Measurements from ENCODE around the gene WDR83. TPM values are rescaled to one million over a fixed set of nuclear protein-coding genes. Genes with fewer than 3 reads are reported as not detected.
A peak's percentile ranks its signal among the peaks of the same experiment; 100 is the strongest.

WDR83 gene
- total and polyA plus RNA-seq, 10 of the 15 experiments (the other 5 are each of a cell fraction or from before 2014, with no cell fraction given), result 0.58 to 17.7 (median 10.8) TPM

DNA sequence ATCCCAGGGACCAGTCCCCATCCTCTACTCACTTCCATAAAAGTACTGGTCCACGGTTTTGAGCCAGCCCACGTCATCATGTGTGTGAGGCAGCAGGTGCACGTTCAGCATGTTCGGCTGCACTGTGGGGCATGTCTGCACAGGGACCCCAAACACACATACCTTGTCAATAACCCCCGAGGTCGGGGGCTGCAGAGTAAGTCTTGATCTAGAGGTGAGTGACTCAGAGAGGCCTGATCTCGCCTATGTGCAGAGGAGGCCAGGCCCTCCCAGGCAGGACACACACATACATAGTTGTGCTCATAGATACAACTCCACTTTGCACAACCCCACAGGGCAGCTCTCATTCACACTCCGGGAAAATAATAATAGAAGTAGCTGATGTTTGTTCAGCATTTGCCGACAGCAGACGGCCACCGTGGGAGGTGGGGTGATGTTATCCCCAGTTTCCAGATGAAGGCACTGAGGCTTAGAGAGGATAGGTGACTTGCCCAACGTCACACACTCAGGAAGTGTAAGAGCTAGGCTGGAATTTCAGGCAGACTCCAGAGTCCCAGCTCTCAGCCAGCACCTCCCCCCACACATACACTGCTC is 839 bp upstream of the WDR83 start:
- Histone ChIP-seq H3K79me2 (ENCODE audit: control insufficient read depth, insufficient read depth, low read length) (peaks cover 51% of the 10 kb centered on the region), H3K4me2 (ENCODE audit: control insufficient read depth, insufficient read depth) (peak overlapping the region; percentile 99), H3K27me3 (replicated peaks in 1 of 2; ENCODE audit: control insufficient read depth in 2 of 2, insufficient read depth in 2 of 2, low read length in 1 of 2) (no peaks in the 10 kb centered on the region), H3K27ac (ENCODE audit: control insufficient read depth, insufficient read depth) (peak overlapping the region; percentile 92), H3K9me3 (replicated peaks; ENCODE audit: control insufficient read depth, insufficient read depth, low read length) (no peaks in the 10 kb centered on the region), H3K4me3 (peak overlapping the region; percentile 91), H4K20me1 (ENCODE audit: control insufficient read depth, insufficient read depth) (no peaks in the 10 kb centered on the region), H3K4me1 (ENCODE audit: control insufficient read depth, insufficient read depth, low read length) (peaks cover 29% of the 10 kb centered on the region), H3K9ac (ENCODE audit: control insufficient read depth, insufficient read depth, low read length) (peak overlapping the region; percentile 81), H2AFZ (ENCODE audit: control insufficient read depth, low read depth, low read length) (peak overlapping the region; percentile 56), H3K36me3 (ENCODE audit: control insufficient read depth in 2 of 2, insufficient read depth in 2 of 2, low read length in 1 of 2) (peaks cover 18 to 23% of the 10 kb centered on the region in 2 experiments)
- ChIA-PET SMC1A (ENCODE audit: uncharacterized antibody, unreplicated experiment) (interaction anchor here (1.1 to 2.4 kb wide), 4 partner anchors 11 to 102 kb away, joined by 3 to 10 read pairs (median 7); partner anchors contain the start of genes ZNF490 and ZNF791), CTCF (interaction anchor here (0.6 to 1.9 kb wide), 8 partner anchors 12 to 1007 kb away, joined by 3 to 13 read pairs (median 4); no protein-coding TSS in a partner anchor), POLR2A (interaction anchor here (0.5 to 2.3 kb wide), 10 partner anchors 9 to 134 kb away, joined by 3 to 15 read pairs (median 4); partner anchors contain the start of genes DHPS, TNPO2, ZNF490 and ZNF791), RAD21 (ENCODE audit: unreplicated experiment) (interaction anchor here (0.8 to 1.8 kb wide), 7 partner anchors 52 to 742 kb away, joined by 3 to 9 read pairs (median 4); partner anchors contain the start of genes GET3, ZNF490 and ZNF791)
- 1% methylated on average over 12 of the region's 12 CpGs for WGBS (ENCODE audit: insufficient coverage, insufficient replicate concordance, low lambda C conversion rate, missing lambda C conversion rate)
- intact Hi-C loops (cut with micrococcal nuclease; ENCODE audit: unreplicated experiment) (loop anchor here (2.0 kb wide), 1 partner anchor 53 kb away; no protein-coding TSS in a partner anchor), in situ Hi-C loops (cut with MboI) (no loop called here)
- TF ChIP-seq SMC3 (IDR thresholded peaks at IDR 0.05; ENCODE audit: borderline replicate concordance, low read length), result no peak
- TF ChIP-seq BHLHE40 (IDR thresholded peaks at IDR 0.05; ENCODE audit: borderline replicate concordance in 1 of 2, low read depth in 2 of 2, low read length in 1 of 2), result peak in 1 of 2 experiments; percentile 3; a peak in 1 of 4 replicates
- no peak for TF ChIP-seq PAX8 (IDR thresholded peaks at IDR 0.05)
- no peak for TF ChIP-seq MAX (IDR thresholded peaks at IDR 0.05; ENCODE audit: low read depth, low read length)
- TF ChIP-seq POU2F2 (IDR thresholded peaks at IDR 0.05; ENCODE audit: borderline replicate concordance, low read depth, low read length), result no peak
- TF ChIP-seq TAF1 (IDR thresholded peaks at IDR 0.05; ENCODE audit: borderline replicate concordance, low read depth, low read length), result no peak
- TF ChIP-seq RCOR1 (conservative IDR thresholded peaks at IDR 0.05; ENCODE audit: low read depth, low read length), result no peak
- TF ChIP-seq SMAD5 (IDR thresholded peaks at IDR 0.05; ENCODE audit: low read depth), result no peak
- TF ChIP-seq EP300 (IDR thresholded peaks at IDR 0.05; ENCODE audit: borderline replicate concordance in 1 of 2, control insufficient read depth in 1 of 2, low read depth in 2 of 2, low read length in 2 of 2), result no peak
- no peak for TF ChIP-seq USF2 (IDR thresholded peaks at IDR 0.05; ENCODE audit: borderline replicate concordance, low read depth, low read length)
- TF ChIP-seq MYB (IDR thresholded peaks at IDR 0.05; ENCODE audit: borderline replicate concordance, low read depth, low read length), result no peak
- TF ChIP-seq SP1 (IDR thresholded peaks at IDR 0.05; ENCODE audit: low read depth, low read length), result peak; percentile 2
- no peak for TF ChIP-seq E4F1 (IDR thresholded peaks at IDR 0.05; ENCODE audit: borderline replicate concordance, partially characterized antibody)
- TF ChIP-seq CREB1 (IDR thresholded peaks at IDR 0.05; ENCODE audit: low read depth), result peak; percentile 52; the same call in 1 of the 2 replicates
- TF ChIP-seq TCF3 (IDR thresholded peaks at IDR 0.05; ENCODE audit: borderline replicate concordance, insufficient read depth, low read depth, low read length), result 0 out of 2 replicates have a peak, but pooled peaks have one; percentile 62
- no peak for TF ChIP-seq EZH2 (IDR thresholded peaks at IDR 0.05; ENCODE audit: borderline replicate concordance, control insufficient read depth, low read depth, low read length)
- no peak for TF ChIP-seq GATAD2B (conservative IDR thresholded peaks at IDR 0.05; ENCODE audit: low read depth)
- TSS peak; percentile 68 for BruUV-seq (replicated peaks)
- DNase-seq (ENCODE audit: low read depth, low spot score), result no peak
- no peak for FAIRE-seq
- peak; percentile 14 for ATAC-seq
